DND-41 (cell line): ENCODE results near the gene XPR1.

ENCODE experiments used
- ATAC-seq: fragments of 200-7000 bp; cut with Tn5 transposase; 3 replicates; pipeline ENCODE4 v1.9.1; 2021; ENCODE audit warnings: low read depth; ENCODE audit not compliant: insufficient read depth
- DNase-seq: peaks from one replicate; pipeline ENCODE4 v3.0.0-alpha.2; 2020
- H2AFZ ChIP-seq: 2 replicates; pipeline ENCODE4 v1.6.0; 2012; ENCODE audit warnings: low read depth, low read length
- H3K27ac ChIP-seq: 2 replicates; pipeline ENCODE4 v1.5.1; 2012; ENCODE audit warnings: low read length, inconsistent platforms
- H3K27me3 ChIP-seq: fragments of 200-600 bp; sonication (generic); 2 replicates; pipeline ENCODE4 v1.6.0; 2012; ENCODE audit warnings: low read length, mild to moderate bottlenecking, inconsistent platforms; ENCODE audit not compliant: insufficient read depth, poor library complexity
- H3K36me3 ChIP-seq: 2 replicates; pipeline ENCODE4 v1.5.1; 2012; ENCODE audit warnings: low read length, inconsistent platforms; ENCODE audit not compliant: insufficient read depth
- H3K4me1 ChIP-seq: 2 replicates; pipeline ENCODE4 v1.5.1; 2012; ENCODE audit warnings: mild to moderate bottlenecking, low read length; ENCODE audit not compliant: insufficient read depth
- H3K4me2 ChIP-seq: 2 replicates; pipeline ENCODE4 v1.6.0; 2012; ENCODE audit warnings: mild to moderate bottlenecking, moderate library complexity, low read length, inconsistent platforms; ENCODE audit not compliant: insufficient read depth
- H3K4me3 ChIP-seq, 2 experiments: fragments of 200-600 bp in 1 of 2; shearing (Covaris generic) in 1 of 2; 2 replicates each; pipeline ENCODE4 v1.5.1; 2012 to 2016; ENCODE audit warnings: inconsistent platforms in 2 of 2, low read length in 2 of 2, mild to moderate bottlenecking in 2 of 2, low read depth in 1 of 2, moderate library complexity in 1 of 2
- H3K79me2 ChIP-seq: 2 replicates; pipeline ENCODE4 v1.6.0; 2012; ENCODE audit warnings: low read length, inconsistent platforms; ENCODE audit not compliant: insufficient read depth
- H3K9ac ChIP-seq: 2 replicates; pipeline ENCODE4 v1.6.0; 2012; ENCODE audit warnings: low read depth, mild to moderate bottlenecking, inconsistent platforms, low read length, moderate library complexity
- H3K9me3 ChIP-seq: 2 replicates; pipeline ENCODE4 v1.5.1; 2012; ENCODE audit warnings: low read length, moderate library complexity, mild to moderate bottlenecking, inconsistent platforms; ENCODE audit not compliant: insufficient read depth, severe bottlenecking
- H4K20me1 ChIP-seq: 2 replicates; pipeline ENCODE4 v1.6.0; 2012; ENCODE audit warnings: low read length; ENCODE audit not compliant: insufficient read depth
- EZH2 ChIP-seq: IDR thresholded peaks from 3 replicates; pipeline ENCODE4 v1.6.1; 2012; ENCODE audit warnings: borderline replicate concordance, low read depth, mild to moderate bottlenecking, moderate library complexity, low read length, inconsistent platforms; ENCODE audit not compliant: severe bottlenecking
- TF ChIP-seq, protein P1 (sequence below): IDR thresholded peaks from 2 replicates; pipeline ENCODE4 v1.5.1; 2012; ENCODE audit warnings: borderline replicate concordance, low read length, moderate library complexity, mild to moderate bottlenecking; ENCODE audit not compliant: poor library complexity, severe bottlenecking; ENCODE audit errors: extremely low read depth

Gene XPR1

DNA sequence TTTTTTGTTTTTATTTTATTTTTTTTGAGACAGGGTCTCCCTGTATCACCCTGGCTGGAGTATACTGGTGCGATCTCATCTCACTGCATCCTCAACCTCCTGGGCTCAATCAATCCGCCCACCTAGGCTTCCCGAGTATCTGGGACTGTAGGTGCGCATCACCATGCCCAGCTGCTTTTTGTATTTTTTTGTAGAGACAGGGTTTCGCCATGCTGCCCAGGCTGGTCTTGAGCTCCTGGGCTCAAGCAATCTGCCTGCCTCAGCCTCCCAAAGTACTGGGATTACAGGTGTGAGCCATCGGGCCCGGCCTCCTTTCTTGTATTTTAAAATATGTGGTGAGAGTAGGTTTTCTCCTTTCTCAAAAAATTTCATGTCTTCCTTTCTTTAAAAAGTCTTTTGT is 122.6 kb downstream of the XPR1 start:
- TF ChIP-seq, protein P1, sequence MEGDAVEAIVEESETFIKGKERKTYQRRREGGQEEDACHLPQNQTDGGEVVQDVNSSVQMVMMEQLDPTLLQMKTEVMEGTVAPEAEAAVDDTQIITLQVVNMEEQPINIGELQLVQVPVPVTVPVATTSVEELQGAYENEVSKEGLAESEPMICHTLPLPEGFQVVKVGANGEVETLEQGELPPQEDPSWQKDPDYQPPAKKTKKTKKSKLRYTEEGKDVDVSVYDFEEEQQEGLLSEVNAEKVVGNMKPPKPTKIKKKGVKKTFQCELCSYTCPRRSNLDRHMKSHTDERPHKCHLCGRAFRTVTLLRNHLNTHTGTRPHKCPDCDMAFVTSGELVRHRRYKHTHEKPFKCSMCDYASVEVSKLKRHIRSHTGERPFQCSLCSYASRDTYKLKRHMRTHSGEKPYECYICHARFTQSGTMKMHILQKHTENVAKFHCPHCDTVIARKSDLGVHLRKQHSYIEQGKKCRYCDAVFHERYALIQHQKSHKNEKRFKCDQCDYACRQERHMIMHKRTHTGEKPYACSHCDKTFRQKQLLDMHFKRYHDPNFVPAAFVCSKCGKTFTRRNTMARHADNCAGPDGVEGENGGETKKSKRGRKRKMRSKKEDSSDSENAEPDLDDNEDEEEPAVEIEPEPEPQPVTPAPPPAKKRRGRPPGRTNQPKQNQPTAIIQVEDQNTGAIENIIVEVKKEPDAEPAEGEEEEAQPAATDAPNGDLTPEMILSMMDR = no peak
- TF ChIP-seq EZH2 = no peak
- no peak overlapping the region for H3K4me3 ChIP-seq
- H3K9me3 ChIP-seq = no peaks in the 10 kb centered on the region
- no peak for ATAC-seq
- H4K20me1 ChIP-seq = no peaks in the 10 kb centered on the region
- no peak for DNase-seq
- H3K36me3 ChIP-seq = no peaks in the 10 kb centered on the region
- no peak overlapping the region for H3K4me2 ChIP-seq
- no peak overlapping the region for H3K9ac ChIP-seq
- H3K4me1 ChIP-seq = no peaks in the 10 kb centered on the region
- no peak overlapping the region for H2AFZ ChIP-seq
- no peaks in the 10 kb centered on the region for H3K27me3 ChIP-seq
- H3K27ac ChIP-seq = no peak overlapping the region
- H3K79me2 ChIP-seq = no peaks in the 10 kb centered on the region

DNA sequence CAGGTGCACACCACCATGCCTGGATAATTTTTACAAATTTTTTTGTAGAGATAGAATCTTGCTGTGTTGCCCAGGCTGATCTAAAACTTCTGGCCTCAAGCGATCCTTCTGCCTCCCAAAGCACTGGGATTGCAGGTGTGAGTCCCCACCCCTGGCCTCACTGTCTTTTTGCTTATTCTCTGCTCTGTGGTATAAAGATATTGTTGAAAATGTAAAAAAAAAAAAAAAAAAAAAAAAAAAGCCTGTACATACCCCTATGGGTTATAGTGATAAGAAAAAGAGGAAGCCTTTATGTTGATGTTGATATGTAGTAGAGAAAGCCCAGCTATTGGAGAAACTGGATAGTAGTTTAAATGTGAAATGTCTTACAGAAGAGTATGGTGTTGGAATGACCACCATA is 125.8 kb downstream of the XPR1 start:
- H3K27ac ChIP-seq = no peak overlapping the region
- H3K4me1 ChIP-seq = no peaks in the 10 kb centered on the region
- ATAC-seq = no peak
- H2AFZ ChIP-seq = no peak overlapping the region
- H3K4me3 ChIP-seq = no peak overlapping the region
- TF ChIP-seq, protein P1 = no peak
- no peak for TF ChIP-seq EZH2
- H3K4me2 ChIP-seq = no peak overlapping the region
- H3K9me3 ChIP-seq = no peaks in the 10 kb centered on the region
- H3K79me2 ChIP-seq = no peaks in the 10 kb centered on the region
- H3K9ac ChIP-seq = no peak overlapping the region
- H3K27me3 ChIP-seq = no peaks in the 10 kb centered on the region
- H3K36me3 ChIP-seq = no peaks in the 10 kb centered on the region
- no peaks in the 10 kb centered on the region for H4K20me1 ChIP-seq
- no peak for DNase-seq

DNA sequence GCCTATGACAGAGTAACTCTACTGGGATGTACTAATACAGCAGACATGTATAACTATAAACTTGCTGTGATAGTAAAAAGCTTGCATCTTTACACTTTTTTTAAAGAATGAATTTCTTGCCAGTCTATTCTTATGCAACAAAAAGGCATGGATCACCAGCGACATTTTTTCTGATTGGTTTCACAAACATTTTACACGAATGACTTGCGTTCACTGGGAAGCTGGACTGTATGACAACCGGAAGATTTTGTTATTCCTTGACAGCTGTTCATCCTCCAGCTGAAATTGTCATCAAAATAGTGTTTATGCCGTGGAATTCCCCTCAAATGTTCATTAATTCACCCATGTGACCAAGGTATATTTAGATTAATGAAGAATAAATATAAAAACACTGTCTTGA is 131.0 kb downstream of the XPR1 start:
- DNase-seq = no peak
- no peak overlapping the region for H3K9ac ChIP-seq
- no peak for TF ChIP-seq EZH2
- TF ChIP-seq, protein P1 = no peak
- no peak overlapping the region for H3K4me2 ChIP-seq
- no peak for ATAC-seq
- no peaks in the 10 kb centered on the region for H3K4me1 ChIP-seq
- no peaks in the 10 kb centered on the region for H4K20me1 ChIP-seq
- H3K27ac ChIP-seq = no peak overlapping the region
- H2AFZ ChIP-seq = no peak overlapping the region
- no peaks in the 10 kb centered on the region for H3K36me3 ChIP-seq
- H3K27me3 ChIP-seq = no peaks in the 10 kb centered on the region
- no peak overlapping the region for H3K4me3 ChIP-seq
- H3K79me2 ChIP-seq = no peaks in the 10 kb centered on the region
- no peaks in the 10 kb centered on the region for H3K9me3 ChIP-seq

DNA sequence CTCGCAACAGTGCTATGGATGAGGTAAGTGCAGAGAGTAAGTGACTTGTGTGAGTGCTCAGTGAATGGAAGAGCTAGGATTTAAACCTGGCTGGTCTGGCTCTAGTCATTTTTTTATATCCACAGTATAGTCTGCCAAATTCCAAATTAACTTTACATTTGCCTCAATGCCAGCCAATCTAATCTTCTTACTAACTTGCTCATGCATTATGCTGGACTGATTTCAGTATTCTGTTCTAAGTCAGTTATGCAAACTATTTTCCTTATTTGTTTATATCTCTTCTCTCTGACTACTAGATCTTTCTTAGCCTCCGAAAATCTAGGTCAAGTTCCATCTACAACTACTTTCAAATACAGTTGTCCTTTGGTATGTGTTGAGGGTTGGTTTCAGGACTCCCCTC is 133.3 kb downstream of the XPR1 start:
- Histone ChIP-seq H3K4me2 (no peak overlapping the region), H3K27ac (no peak overlapping the region), H3K9ac (no peak overlapping the region), H3K36me3 (no peaks in the 10 kb centered on the region), H2AFZ (no peak overlapping the region), H3K4me3 (no peak overlapping the region), H4K20me1 (no peaks in the 10 kb centered on the region), H3K79me2 (no peaks in the 10 kb centered on the region), H3K4me1 (peaks cover 4% of the 10 kb centered on the region; the same call in 1 of the 2 replicates), H3K9me3 (no peaks in the 10 kb centered on the region), H3K27me3 (no peaks in the 10 kb centered on the region)
- TF ChIP-seq EZH2 = no peak
- TF ChIP-seq, protein P1 = no peak
- DNase-seq (no peak), ATAC-seq (no peak)
